ENCODE data around the gene TMEM80.

- TF ChIP-seq POLR2A (IDR thresholded peaks at IDR 0.05) (no peak), CTCF (IDR thresholded peaks at IDR 0.05) (no peak)
Measured at GRCh38 chr11:748007-748359, 52.4 kb downstream of the TMEM80 start.
